Measurements from ENCODE around the gene DLX2. TPM values are rescaled to one million over a fixed set of nuclear protein-coding genes. Genes with fewer than 3 reads are reported as not detected.

Gene DLX2
- total RNA-seq, 1 experiment from 2014 or later, result 4.4 TPM

- no peaks in the 10 kb centered on the region for H3K4me1 ChIP-seq (ENCODE audit: control insufficient read depth, insufficient read depth, low read length)
- in situ Hi-C loops (cut with HindIII; ENCODE audit: low pct_unique_long_range_greater_than_20kb, low sequenced_read_pairs), result no loop called here
- no peaks in the 10 kb centered on the region for H3K36me3 ChIP-seq (ENCODE audit: control insufficient read depth, insufficient read depth, low read length)
- ChIA-PET POLR2A (no interaction called here), CTCF (interaction anchor here (0.6 kb wide), 1 partner anchor 144 kb away, joined by 10 read pairs; no protein-coding TSS in a partner anchor)
- H3K27ac ChIP-seq (ENCODE audit: low read length), result no peak overlapping the region
- BruUV-seq (replicated peaks), result no TSS peak
- TF ChIP-seq CTCF (IDR thresholded peaks at IDR 0.05), result peak; percentile 14; the same call in 1 of the 2 replicates
- TF ChIP-seq SIN3A (IDR thresholded peaks at IDR 0.05; ENCODE audit: borderline replicate concordance, insufficient read depth, low read depth, low read length), result no peak
- no peaks in the 10 kb centered on the region for H3K9me3 ChIP-seq (ENCODE audit: control insufficient read depth, insufficient read depth, low read depth, low read length)
- H3K4me3 ChIP-seq (ENCODE audit: low read depth in 2 of 2, low read length in 2 of 2), result no peak overlapping the region
- no peak for ATAC-seq
- intact Hi-C loops (cut with micrococcal nuclease; ENCODE audit: unreplicated experiment), result no loop called here
- no peak for DNase-seq (ENCODE audit: low read depth, low spot score)
- no peaks in the 10 kb centered on the region; the same call in 1 of the 2 replicates for H3K27me3 ChIP-seq (ENCODE audit: control insufficient read depth, insufficient read depth, low read length)
These were observed 31.6 kb upstream of the DLX2 start for GRCh38 chr2:172134270-172134669.

GRCh38 chr2:172131713-172132555 is 29.2 kb upstream of the DLX2 start:
- H3K36me3 ChIP-seq (ENCODE audit: control insufficient read depth, insufficient read depth, low read length), result no peaks in the 10 kb centered on the region
- H3K4me1 ChIP-seq (ENCODE audit: control insufficient read depth, insufficient read depth, low read length), result no peaks in the 10 kb centered on the region
- H3K27ac ChIP-seq (ENCODE audit: low read length), result no peak overlapping the region
- no peaks in the 10 kb centered on the region for H3K9me3 ChIP-seq (ENCODE audit: control insufficient read depth, insufficient read depth, low read depth, low read length)
- in situ Hi-C loops (cut with HindIII; ENCODE audit: low pct_unique_long_range_greater_than_20kb, low sequenced_read_pairs) (no loop called here), intact Hi-C loops (cut with micrococcal nuclease; ENCODE audit: unreplicated experiment) (no loop called here)
- DNase-seq (ENCODE audit: low read depth, low spot score), result no peak
- CTCF ChIA-PET, result interaction anchor here (0.5 kb wide), 1 partner anchor 104 kb away, joined by 5 read pairs; no protein-coding TSS in a partner anchor
- no peak for ATAC-seq
- POLR2A ChIA-PET, result no interaction called here
- no peaks in the 10 kb centered on the region; the same call in 1 of the 2 replicates for H3K27me3 ChIP-seq (ENCODE audit: control insufficient read depth, insufficient read depth, low read length)
- no peak for TF ChIP-seq CTCF (IDR thresholded peaks at IDR 0.05)
- TF ChIP-seq TCF7L2 (IDR thresholded peaks at IDR 0.05; ENCODE audit: low read depth, low read length), result no peak
- no peak for TF ChIP-seq POLR2AphosphoS5 (IDR thresholded peaks at IDR 0.05; ENCODE audit: low read depth, low read length)
- no peak for TF ChIP-seq SIN3A (IDR thresholded peaks at IDR 0.05; ENCODE audit: borderline replicate concordance, insufficient read depth, low read depth, low read length)
- no peak for TF ChIP-seq REST (IDR thresholded peaks at IDR 0.05; ENCODE audit: insufficient read depth in 1 of 2, low read depth in 2 of 2, low read length in 1 of 2)
- BruUV-seq (replicated peaks), result no TSS peak
- H3K4me3 ChIP-seq (ENCODE audit: low read depth in 2 of 2, low read length in 2 of 2), result no peak overlapping the region
